Muscle of arm (tissue), 12 donors: ENCODE results near the gene OLFML2B. TPM values are rescaled to one million over a fixed set of nuclear protein-coding genes. Genes with fewer than 3 reads are reported as not detected.

Experiments used
- DNase-seq: peaks from one replicate; pipeline ENCODE4 v3.0.0-alpha.2; 2013
- polyA plus RNA-seq, 12 donors: library from polyadenylated mRNA; unstranded; fragments of 120-200 nt; gene quantifications; one replicate each; pipeline ENCODE4 v1.2.1, GENCODE V29; 2013; ENCODE audit not compliant: insufficient read length in 12 of 12

Gene OLFML2B
- polyA plus RNA-seq, 12 donors, result 62.2 to 129 (median 99.8) TPM; not detected in 1

- DNase-seq, result no peak
These were observed 74.1 kb downstream of the OLFML2B start for GRCh38 chr1:161949548-161949947.

DNA sequence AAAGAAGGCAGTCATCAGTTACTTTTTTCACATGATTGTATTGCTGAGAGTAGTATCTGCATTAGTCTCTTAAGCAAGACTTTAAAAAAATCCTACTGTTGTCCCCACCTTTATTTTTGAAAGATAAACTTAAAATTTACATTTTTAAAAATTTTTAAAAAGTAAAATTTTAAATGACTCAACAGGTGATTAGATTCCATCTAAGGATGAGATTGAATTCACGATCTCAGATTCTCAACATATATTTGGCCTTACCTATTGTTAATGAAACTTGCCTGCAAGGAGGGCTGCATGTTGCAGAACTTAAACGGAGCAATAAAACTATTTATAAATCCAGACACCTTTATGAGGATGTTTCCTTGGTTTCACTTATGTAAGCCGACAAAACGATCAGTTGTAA, 75.2 kb downstream of the OLFML2B start:
- DNase-seq, result no peak

GRCh38 chr1:161946071-161946987, 77.3 kb downstream of the OLFML2B start:
- no peak for DNase-seq

- no peak for DNase-seq
These were observed 78.2 kb downstream of the OLFML2B start for GRCh38 chr1:161945306-161946060.

- no peak for DNase-seq
These were observed 79.3 kb downstream of the OLFML2B start for GRCh38 chr1:161944381-161944780.

DNA sequence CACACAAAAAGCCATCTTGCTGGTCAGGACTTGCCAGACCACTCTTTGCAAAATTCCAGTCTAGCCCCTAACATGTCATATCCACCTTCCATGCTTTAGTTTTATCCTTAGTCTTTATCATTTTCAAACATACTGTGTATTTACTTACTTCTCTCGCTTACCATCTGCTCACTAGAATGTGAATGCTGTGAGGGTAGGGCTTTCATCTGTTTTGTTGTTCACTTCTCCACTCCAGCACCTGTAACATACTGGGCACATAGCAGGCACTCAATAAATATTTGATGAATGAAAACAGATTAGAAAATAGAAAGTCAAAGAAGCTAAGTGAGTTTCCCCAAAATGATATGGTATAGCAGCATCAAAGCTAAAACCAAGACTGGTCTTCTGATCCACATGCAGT, 79.9 kb downstream of the OLFML2B start:
- no peak for DNase-seq

GRCh38 chr1:161941726-161942436, 81.8 kb downstream of the OLFML2B start:
- DNase-seq, result no peak

GRCh38 chr1:161940866-161941591, 82.6 kb downstream of the OLFML2B start:
- no peak for DNase-seq

DNA sequence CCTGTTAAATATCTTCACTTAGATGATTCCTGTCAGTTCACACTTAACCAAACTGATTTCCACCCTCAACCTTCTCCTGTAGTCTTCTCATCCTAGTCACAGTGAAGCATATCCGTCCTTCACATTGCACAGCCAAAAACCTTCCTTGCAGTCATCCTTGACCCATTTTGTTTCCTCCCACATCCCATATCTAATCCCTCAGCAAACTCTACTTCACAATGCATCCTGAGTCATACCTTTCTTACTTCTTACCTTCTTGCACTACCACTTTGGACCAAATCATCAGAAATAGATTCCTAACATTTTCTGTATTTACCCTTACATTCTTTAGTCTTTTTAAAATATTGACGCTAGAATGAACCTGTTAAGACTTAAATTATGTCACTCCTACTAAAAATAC, 86.9 kb downstream of the OLFML2B start:
- no peak for DNase-seq

GRCh38 chr1:161935264-161935663, 88.4 kb downstream of the OLFML2B start:
- DNase-seq, result no peak

DNA sequence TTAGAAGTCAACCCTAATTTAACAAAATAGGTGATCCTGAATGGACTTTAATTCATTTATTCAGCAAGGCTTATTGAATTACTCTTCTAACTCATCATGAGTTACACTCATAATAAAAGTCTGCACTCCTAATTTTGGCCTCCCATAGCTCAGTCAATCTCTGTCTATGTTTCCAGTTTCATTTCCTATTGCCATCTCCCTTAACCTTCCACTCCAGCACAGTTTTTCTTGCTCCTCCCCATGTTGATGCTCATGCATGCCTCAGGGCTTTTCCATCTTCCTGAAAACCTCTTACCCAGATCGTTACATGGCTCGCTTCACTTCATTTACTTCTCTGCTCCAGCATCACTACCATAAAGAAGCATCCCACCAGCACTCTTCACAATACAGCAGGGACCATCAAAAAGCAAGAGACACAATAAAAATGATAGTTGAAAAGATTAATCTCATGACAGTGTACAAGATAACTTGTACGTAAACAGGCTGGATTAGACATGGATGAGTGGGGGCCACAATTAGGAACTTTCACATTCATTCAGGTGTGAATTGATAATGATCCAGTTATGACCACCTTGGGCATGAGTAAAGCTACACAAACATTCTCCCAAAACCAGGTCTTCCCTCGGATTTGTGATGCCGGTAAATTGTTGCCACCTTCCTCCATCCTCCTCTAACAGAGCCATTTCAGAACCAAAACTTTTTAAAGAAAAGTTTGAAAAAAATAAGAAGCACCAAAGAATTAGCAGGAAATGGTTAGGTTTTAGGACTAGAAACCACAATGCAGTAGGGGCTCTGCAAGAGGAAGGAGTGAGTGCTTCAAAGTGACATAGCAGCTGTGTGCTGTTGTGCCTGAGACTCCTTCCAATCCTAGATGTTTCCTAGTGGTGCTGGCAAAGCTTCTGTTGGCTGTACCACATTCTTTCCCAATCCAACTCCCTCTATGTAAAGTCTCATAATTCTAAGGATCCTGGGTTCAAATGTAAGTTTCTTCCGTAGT, 89.8 kb downstream of the OLFML2B start:
- DNase-seq, result no peak

Other genes starting within 250 kb of the OLFML2B start
- 1 to 10 TPM in 4 of 12 donors, under 1 TPM in 6, not detected in 2; 0.27 to 1.7 (median 0.76) TPM for gene NOS1AP, start 45.8 kb upstream of the OLFML2B start, polyA plus RNA-seq